Keratinocyte (primary cell): ENCODE measurements around the gene SLC26A8.

Source experiments
- EZH2 ChIP-seq: IDR thresholded peaks from one replicate; pipeline ENCODE4 v1.6.1; 2012; ENCODE audit warnings: inconsistent platforms, mild to moderate bottlenecking, low read length, moderate library complexity
- TF ChIP-seq, protein P1 (sequence below), 3 experiments: IDR thresholded peaks in 1 of 3; conservative IDR thresholded peaks in 1 of 3; optimal IDR thresholded peaks in 1 of 3; 2 replicates in 2 of 3; 3 replicates in 1 of 3; pipeline versions ENCODE3 to v1.5.1; 2011; ENCODE audit warnings: low read length in 3 of 3, mild to moderate bottlenecking in 3 of 3, moderate library complexity in 2 of 3, control low read depth in 1 of 3, inconsistent platforms in 1 of 3; ENCODE audit not compliant: insufficient read depth in 2 of 3; ENCODE audit errors: extremely low read depth in 1 of 3

DNA sequence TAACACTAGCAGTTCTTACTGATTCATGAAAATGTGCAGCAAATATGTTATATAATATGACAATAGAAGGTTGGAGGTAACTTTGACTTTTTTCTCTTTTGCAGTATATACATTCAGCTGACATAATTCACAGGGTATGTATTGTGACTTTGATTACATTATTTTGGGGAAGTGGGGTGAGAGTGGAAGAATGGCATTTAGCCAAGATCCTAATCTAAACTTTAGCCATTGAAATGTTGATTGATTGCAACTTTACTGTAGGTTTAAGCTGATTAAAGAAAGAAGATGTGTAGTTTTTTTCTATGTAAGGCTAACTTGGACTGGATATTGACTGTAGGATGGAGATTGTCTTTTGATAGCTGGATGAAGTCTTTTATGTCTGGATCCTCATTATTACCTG is 49.1 kb upstream of the SLC26A8 start:
- TF ChIP-seq EZH2: no peak
- TF ChIP-seq, protein P1, sequence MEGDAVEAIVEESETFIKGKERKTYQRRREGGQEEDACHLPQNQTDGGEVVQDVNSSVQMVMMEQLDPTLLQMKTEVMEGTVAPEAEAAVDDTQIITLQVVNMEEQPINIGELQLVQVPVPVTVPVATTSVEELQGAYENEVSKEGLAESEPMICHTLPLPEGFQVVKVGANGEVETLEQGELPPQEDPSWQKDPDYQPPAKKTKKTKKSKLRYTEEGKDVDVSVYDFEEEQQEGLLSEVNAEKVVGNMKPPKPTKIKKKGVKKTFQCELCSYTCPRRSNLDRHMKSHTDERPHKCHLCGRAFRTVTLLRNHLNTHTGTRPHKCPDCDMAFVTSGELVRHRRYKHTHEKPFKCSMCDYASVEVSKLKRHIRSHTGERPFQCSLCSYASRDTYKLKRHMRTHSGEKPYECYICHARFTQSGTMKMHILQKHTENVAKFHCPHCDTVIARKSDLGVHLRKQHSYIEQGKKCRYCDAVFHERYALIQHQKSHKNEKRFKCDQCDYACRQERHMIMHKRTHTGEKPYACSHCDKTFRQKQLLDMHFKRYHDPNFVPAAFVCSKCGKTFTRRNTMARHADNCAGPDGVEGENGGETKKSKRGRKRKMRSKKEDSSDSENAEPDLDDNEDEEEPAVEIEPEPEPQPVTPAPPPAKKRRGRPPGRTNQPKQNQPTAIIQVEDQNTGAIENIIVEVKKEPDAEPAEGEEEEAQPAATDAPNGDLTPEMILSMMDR (optimal IDR thresholded peaks at IDR 0.05 in 1 of 3, IDR thresholded peaks at IDR 0.05 in 1 of 3, conservative IDR thresholded peaks at IDR 0.05 in 1 of 3; ENCODE audit: extremely low read depth in 1 of 3, insufficient read depth in 2 of 3, low read length in 3 of 3): peak in 1 of 3 experiments; percentile 10
